Measurements from ENCODE around the gene KCTD6. TPM values are rescaled to one million over a fixed set of nuclear protein-coding genes. Genes with fewer than 3 reads are reported as not detected.

Gene KCTD6
- total RNA-seq: 10 to 100 TPM in 1 of 2 experiments, 1 to 10 TPM in 1; 7.7 to 10.8 TPM

GRCh38 chr3:58491506-58492402, at the start of gene KCTD6:
TSS of gene KCTD6 (plus strand) at chr3:58492096. CDS start at chr3:58498756, 6,660 bp downstream.
- H3K36me3 Mint-ChIP-seq (ENCODE audit: low read depth): no peaks in the 10 kb centered on the region
- peaks cover 39% of the 10 kb centered on the region for H3K27me3 Mint-ChIP-seq
- peak within 1 kb of the TSS; percentile 84 for H3K4me3 Mint-ChIP-seq
- peak; percentile 81 for DNase-seq
- POLR2A ChIA-PET: interaction anchor here (0.5 kb wide), 1 partner anchor 28 kb away, joined by 4 read pairs; no protein-coding TSS in a partner anchor
- peak within 1 kb of the TSS; percentile 86 for H3K27ac Mint-ChIP-seq
- CTCF ChIA-PET: interaction anchor here (0.6 to 3.1 kb wide), 29 partner anchors 8 to 525 kb away, joined by 3 to 22 read pairs (median 5); partner anchors contain the start of genes HTD2 and RPP14
- H3K4me1 Mint-ChIP-seq: peaks cover 41% of the 10 kb centered on the region
- no peaks in the 10 kb centered on the region for H3K9me3 Mint-ChIP-seq

- ChIA-PET POLR2A (no interaction called here), CTCF (interaction anchor here (1.2 kb wide), 1 partner anchor 17 kb away, joined by 3 read pairs; no protein-coding TSS in a partner anchor)
- H3K27ac Mint-ChIP-seq: no peak overlapping the region
- no peak overlapping the region for H3K4me3 Mint-ChIP-seq
- H3K27me3 Mint-ChIP-seq: peaks cover 1% of the 10 kb centered on the region
- peaks cover 2% of the 10 kb centered on the region for H3K4me1 Mint-ChIP-seq
- peaks cover 5% of the 10 kb centered on the region for H3K36me3 Mint-ChIP-seq (ENCODE audit: low read depth)
- DNase-seq: no peak
- peaks cover 19% of the 10 kb centered on the region for H3K9me3 Mint-ChIP-seq
Measured at GRCh38 chr3:58452176-58452575, 39.7 kb upstream of the KCTD6 start.

GRCh38 chr3:58459160-58459559, 32.7 kb upstream of the KCTD6 start:
- Mint-ChIP-seq H3K4me1 (peaks cover 11% of the 10 kb centered on the region), H3K4me3 (no peak overlapping the region), H3K27ac (no peak overlapping the region), H3K27me3 (no peaks in the 10 kb centered on the region), H3K9me3 (peaks cover 13% of the 10 kb centered on the region), H3K36me3 (ENCODE audit: low read depth) (peaks cover 5% of the 10 kb centered on the region)
- ChIA-PET CTCF (no interaction called here), POLR2A (no interaction called here)
- DNase-seq: no peak

GRCh38 chr3:58462829-58463180, 29.1 kb upstream of the KCTD6 start:
- peaks cover 21% of the 10 kb centered on the region for H3K4me1 Mint-ChIP-seq
- DNase-seq: no peak
- H3K27ac Mint-ChIP-seq: no peak overlapping the region
- ChIA-PET CTCF (no interaction called here), POLR2A (no interaction called here)
- no peaks in the 10 kb centered on the region for H3K9me3 Mint-ChIP-seq
- H3K4me3 Mint-ChIP-seq: no peak overlapping the region
- no peaks in the 10 kb centered on the region for H3K36me3 Mint-ChIP-seq (ENCODE audit: low read depth)
- peaks cover 1% of the 10 kb centered on the region for H3K27me3 Mint-ChIP-seq

GRCh38 chr3:58463181-58463941, 28.5 kb upstream of the KCTD6 start:
- ChIA-PET CTCF (interaction anchor here (0.7 to 1.8 kb wide), 7 partner anchors 9 to 66 kb away, joined by 3 to 14 read pairs (median 4); partner anchors contain the start of genes KCTD6 and PDHB), POLR2A (no interaction called here)
- DNase-seq: peak; percentile 73
- Mint-ChIP-seq H3K27ac (no peak overlapping the region), H3K9me3 (no peaks in the 10 kb centered on the region), H3K4me1 (peaks cover 21% of the 10 kb centered on the region), H3K27me3 (peaks cover 1% of the 10 kb centered on the region), H3K36me3 (ENCODE audit: low read depth) (no peaks in the 10 kb centered on the region), H3K4me3 (peak overlapping the region; percentile 29)

GRCh38 chr3:58463942-58464271, 28.0 kb upstream of the KCTD6 start:
- CTCF ChIA-PET: interaction anchor here (0.7 to 1.8 kb wide), 7 partner anchors 9 to 65 kb away, joined by 3 to 14 read pairs (median 4); partner anchors contain the start of genes KCTD6 and PDHB
- Mint-ChIP-seq H3K9me3 (no peaks in the 10 kb centered on the region), H3K36me3 (ENCODE audit: low read depth) (no peaks in the 10 kb centered on the region), H3K4me1 (peaks cover 21% of the 10 kb centered on the region), H3K27me3 (peaks cover 1% of the 10 kb centered on the region), H3K27ac (no peak overlapping the region), H3K4me3 (no peak overlapping the region)
- no peak for DNase-seq
- POLR2A ChIA-PET: no interaction called here

GRCh38 chr3:58464866-58465265, 27.0 kb upstream of the KCTD6 start:
- ChIA-PET CTCF (interaction anchor here (1.1 to 1.8 kb wide), 2 partner anchors 21 to 27 kb away, joined by 3 to 9 read pairs; partner anchors contain the start of gene KCTD6), POLR2A (no interaction called here)
- Mint-ChIP-seq H3K27ac (no peak overlapping the region), H3K27me3 (peaks cover 1% of the 10 kb centered on the region), H3K4me1 (peaks cover 28% of the 10 kb centered on the region), H3K9me3 (no peaks in the 10 kb centered on the region), H3K36me3 (ENCODE audit: low read depth) (no peaks in the 10 kb centered on the region), H3K4me3 (no peak overlapping the region)
- DNase-seq: no peak

GRCh38 chr3:58466899-58467563, 24.9 kb upstream of the KCTD6 start:
- H3K4me1 Mint-ChIP-seq: peaks cover 48% of the 10 kb centered on the region

GRCh38 chr3:58469096-58469495, 22.8 kb upstream of the KCTD6 start:
- H3K27ac Mint-ChIP-seq: no peak overlapping the region
- CTCF ChIA-PET: interaction anchor here (0.6 to 1.4 kb wide), 4 partner anchors 13 to 1045 kb away, joined by 3 to 5 read pairs (median 4); no protein-coding TSS in a partner anchor
- POLR2A ChIA-PET: no interaction called here
- DNase-seq: no peak
- H3K9me3 Mint-ChIP-seq: no peaks in the 10 kb centered on the region
- H3K4me1 Mint-ChIP-seq: peaks cover 52% of the 10 kb centered on the region
- peaks cover 1% of the 10 kb centered on the region for H3K27me3 Mint-ChIP-seq
- H3K36me3 Mint-ChIP-seq (ENCODE audit: low read depth): peaks cover 2% of the 10 kb centered on the region
- H3K4me3 Mint-ChIP-seq: no peak overlapping the region

More at GRCh38 chr3:58466899-58467563, 24.9 kb upstream of the KCTD6 start:
- no peak for DNase-seq
- POLR2A ChIA-PET: no interaction called here
- Mint-ChIP-seq H3K36me3 (ENCODE audit: low read depth) (no peaks in the 10 kb centered on the region), H3K9me3 (no peaks in the 10 kb centered on the region), H3K27me3 (peaks cover 1% of the 10 kb centered on the region), H3K27ac (no peak overlapping the region), H3K4me3 (no peak overlapping the region)
- CTCF ChIA-PET: interaction anchor here (0.6 to 3.0 kb wide), 3 partner anchors 18 to 159 kb away, joined by 3 to 13 read pairs (median 8); partner anchors contain the start of gene KCTD6

GRCh38 chr3:58470363-58471024, 21.4 kb upstream of the KCTD6 start:
- Mint-ChIP-seq H3K4me3 (no peak overlapping the region), H3K4me1 (peaks cover 57% of the 10 kb centered on the region), H3K36me3 (ENCODE audit: low read depth) (peaks cover 2% of the 10 kb centered on the region), H3K27ac (peak overlapping the region; percentile 92), H3K27me3 (peaks cover 1% of the 10 kb centered on the region), H3K9me3 (no peaks in the 10 kb centered on the region)
- ChIA-PET CTCF (interaction anchor here (0.6 to 4.4 kb wide), 5 partner anchors 14 to 212 kb away, joined by 3 to 22 read pairs (median 3); partner anchors contain the start of genes HTD2, KCTD6, PDHB and RPP14), POLR2A (no interaction called here)
- no peak for DNase-seq

GRCh38 chr3:58471025-58471887, 20.6 kb upstream of the KCTD6 start:
- Mint-ChIP-seq H3K27me3 (peaks cover 1% of the 10 kb centered on the region), H3K4me3 (peak overlapping the region; percentile 23), H3K4me1 (peaks cover 55% of the 10 kb centered on the region), H3K36me3 (ENCODE audit: low read depth) (peaks cover 2% of the 10 kb centered on the region), H3K9me3 (no peaks in the 10 kb centered on the region), H3K27ac (peak overlapping the region; percentile 92)
- ChIA-PET CTCF (interaction anchor here (0.6 to 4.4 kb wide), 8 partner anchors 8 to 213 kb away, joined by 3 to 22 read pairs (median 4); partner anchors contain the start of genes KCTD6 and PDHB), POLR2A (interaction anchor here (0.5 kb wide), 2 partner anchors 408 to 782 kb away, joined by 7 to 8 read pairs; no protein-coding TSS in a partner anchor)
- peak; percentile 69 for DNase-seq

Data from activated CD4-positive, alpha-beta T cell treated with anti-CD3 and anti-CD28 coated beads, Interleukin-2, amount 10 ng/mL, durations not matched to agents 7 days and 5 days (primary cell).